Neural progenitor cell (in vitro differentiated cells): ENCODE results near the gene PROCR. TPM values are rescaled to one million over a fixed set of nuclear protein-coding genes. Genes with fewer than 3 reads are reported as not detected.
"Not testable (repeated sequence)": the region's sequence is repeated elsewhere in the genome, so short reads cannot be mapped to it uniquely, and the experiment has no call there.

Experiments
- DNase-seq: peaks from one replicate; pipeline ENCODE4 v3.0.0-alpha.2; 2016; ENCODE audit warnings: low spot score
- H2AFZ ChIP-seq: fragments of 200-600 bp; sonication (generic); replicated peaks from 2 replicates; pipeline ENCODE4 v1.6.1; 2016; ENCODE audit warnings: antibody characterized with exemption
- H3F3A ChIP-seq: fragments of 200-600 bp; sonication (generic); 2 replicates; pipeline ENCODE4 v1.6.1; 2016; ENCODE audit warnings: antibody characterized with exemption, low read depth
- H3K27ac ChIP-seq: fragments of 200-600 bp; sonication (generic); 2 replicates; pipeline ENCODE4 v1.5.1; 2016; ENCODE audit warnings: mild to moderate bottlenecking
- H3K27me3 ChIP-seq: fragments of 200-600 bp; sonication (generic); 2 replicates; pipeline ENCODE4 v1.6.1; 2016; ENCODE audit warnings: mild to moderate bottlenecking, moderate library complexity
- H3K36me3 ChIP-seq: fragments of 200-600 bp; sonication (generic); 2 replicates; pipeline ENCODE4 v1.5.1; 2016
- H3K4me1 ChIP-seq: fragments of 200-600 bp; sonication (generic); 2 replicates; pipeline ENCODE4 v1.6.1; 2016; ENCODE audit warnings: mixed run types
- H3K4me2 ChIP-seq: fragments of 200-600 bp; sonication (generic); 2 replicates; pipeline ENCODE4 v1.6.1; 2016
- H3K4me3 ChIP-seq: fragments of 200-600 bp; sonication (generic); 2 replicates; pipeline ENCODE4 v1.5.1; 2016
- H3K79me2 ChIP-seq: fragments of 200-600 bp; sonication (generic); 2 replicates; pipeline ENCODE4 v1.6.1; 2016; ENCODE audit warnings: low read depth
- H3K9ac ChIP-seq: fragments of 200-600 bp; sonication (generic); 2 replicates; pipeline ENCODE4 v1.6.1; 2016
- H3K9me3 ChIP-seq: fragments of 200-600 bp; sonication (generic); 2 replicates; pipeline ENCODE4 v1.5.1; 2016; ENCODE audit warnings: low read depth
- H4K20me1 ChIP-seq: fragments of 200-600 bp; sonication (generic); 2 replicates; pipeline ENCODE4 v1.6.1; 2016; ENCODE audit warnings: low read depth
- H3K27ac Mint-ChIP-seq: 3 replicates; pipeline ENCODE4 v1.8.0; 2021; ENCODE audit warnings: mixed read lengths
- H3K27me3 Mint-ChIP-seq: 2 replicates; pipeline ENCODE4 v1.8.0; 2022; ENCODE audit warnings: low read depth, mild to moderate bottlenecking, inconsistent platforms, moderate library complexity, mixed read lengths; ENCODE audit not compliant: insufficient read depth
- H3K36me3 Mint-ChIP-seq: 3 replicates; pipeline ENCODE4 v1.8.0; 2021; ENCODE audit warnings: mixed read lengths
- H3K4me1 Mint-ChIP-seq: 3 replicates; pipeline ENCODE4 v1.8.0; 2021; ENCODE audit warnings: mixed read lengths
- H3K4me3 Mint-ChIP-seq: 3 replicates; pipeline ENCODE4 v1.8.0; 2021; ENCODE audit warnings: mild to moderate bottlenecking, moderate library complexity, mixed read lengths
- H3K9me3 Mint-ChIP-seq: 3 replicates; pipeline ENCODE4 v1.8.0; 2020; ENCODE audit warnings: mixed read lengths
- EZH2 ChIP-seq: fragments of 200-600 bp; sonication (generic); IDR thresholded peaks from 2 replicates; pipeline ENCODE4 v1.6.1; 2017; ENCODE audit warnings: antibody characterized with exemption, mild to moderate bottlenecking, moderate library complexity
- EZH2phosphoT487 ChIP-seq: fragments of 200-600 bp; sonication (generic); IDR thresholded peaks from 2 replicates; pipeline ENCODE4 v1.6.1; 2017; ENCODE audit warnings: antibody characterized with exemption
- total RNA-seq: library from RNA; depleted of rRNA; stranded (reverse); fragments of >200 nt; gene quantifications from 2 replicates; pipeline ENCODE4 v1.2.3, GENCODE V29; 2015; ENCODE audit warnings: low replicate concordance
- TF ChIP-seq, protein P1 (sequence below): fragments of 200-600 bp; sonication (generic); IDR thresholded peaks from 2 replicates; pipeline ENCODE4 v1.5.1; 2017; ENCODE audit warnings: antibody characterized with exemption, mild to moderate bottlenecking

Gene PROCR
- total RNA-seq, 1 donor from 2014 or later, result 3.1 TPM

DNA sequence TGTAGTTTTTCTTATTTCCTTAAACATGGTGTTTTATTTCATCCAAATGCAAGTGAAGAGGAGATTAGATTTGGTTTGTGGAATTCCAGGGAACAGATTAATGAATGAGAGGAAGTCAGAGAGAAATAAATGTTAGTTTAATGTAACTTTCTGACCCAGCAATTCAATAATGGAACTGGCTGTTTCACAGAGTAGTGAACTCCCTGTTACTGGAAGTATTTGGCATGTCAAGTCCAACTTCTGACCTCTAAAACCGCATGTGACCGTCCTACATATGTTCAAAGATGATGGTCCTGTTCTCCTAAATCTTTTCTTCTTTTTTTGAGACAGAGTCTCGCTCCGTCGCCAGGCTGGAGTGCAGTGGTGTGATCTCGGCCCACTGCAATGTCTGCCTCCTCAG lies 18.7 kb downstream of the PROCR start:
- H3K79me2 ChIP-seq, result no peaks in the 10 kb centered on the region
- H3K27me3 Mint-ChIP-seq, result peaks cover 2% of the 10 kb centered on the region
- H3K4me1 Mint-ChIP-seq, result peaks cover 6% of the 10 kb centered on the region
- no peak overlapping the region for H3K27ac ChIP-seq
- no peaks in the 10 kb centered on the region for H4K20me1 ChIP-seq
- no peaks in the 10 kb centered on the region for H3K36me3 ChIP-seq
- no peaks in the 10 kb centered on the region for H3K9me3 ChIP-seq
- H3K4me3 ChIP-seq, result no peak overlapping the region
- H3K4me1 ChIP-seq, result peaks cover 4% of the 10 kb centered on the region
- TF ChIP-seq, protein P1, sequence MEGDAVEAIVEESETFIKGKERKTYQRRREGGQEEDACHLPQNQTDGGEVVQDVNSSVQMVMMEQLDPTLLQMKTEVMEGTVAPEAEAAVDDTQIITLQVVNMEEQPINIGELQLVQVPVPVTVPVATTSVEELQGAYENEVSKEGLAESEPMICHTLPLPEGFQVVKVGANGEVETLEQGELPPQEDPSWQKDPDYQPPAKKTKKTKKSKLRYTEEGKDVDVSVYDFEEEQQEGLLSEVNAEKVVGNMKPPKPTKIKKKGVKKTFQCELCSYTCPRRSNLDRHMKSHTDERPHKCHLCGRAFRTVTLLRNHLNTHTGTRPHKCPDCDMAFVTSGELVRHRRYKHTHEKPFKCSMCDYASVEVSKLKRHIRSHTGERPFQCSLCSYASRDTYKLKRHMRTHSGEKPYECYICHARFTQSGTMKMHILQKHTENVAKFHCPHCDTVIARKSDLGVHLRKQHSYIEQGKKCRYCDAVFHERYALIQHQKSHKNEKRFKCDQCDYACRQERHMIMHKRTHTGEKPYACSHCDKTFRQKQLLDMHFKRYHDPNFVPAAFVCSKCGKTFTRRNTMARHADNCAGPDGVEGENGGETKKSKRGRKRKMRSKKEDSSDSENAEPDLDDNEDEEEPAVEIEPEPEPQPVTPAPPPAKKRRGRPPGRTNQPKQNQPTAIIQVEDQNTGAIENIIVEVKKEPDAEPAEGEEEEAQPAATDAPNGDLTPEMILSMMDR, result no peak
- TF ChIP-seq EZH2, result no peak
- TF ChIP-seq EZH2phosphoT487, result no peak
- no peak overlapping the region for H3K4me3 Mint-ChIP-seq
- H3K9ac ChIP-seq, result no peak overlapping the region
- H3K27ac Mint-ChIP-seq, result no peak overlapping the region
- peaks cover 6% of the 10 kb centered on the region for H3K9me3 Mint-ChIP-seq
- H3K4me2 ChIP-seq, result no peak overlapping the region
- H3F3A ChIP-seq, result peaks cover 3% of the 10 kb centered on the region
- H3K36me3 Mint-ChIP-seq, result no peaks in the 10 kb centered on the region
- DNase-seq, result no peak
- no peaks in the 10 kb centered on the region for H3K27me3 ChIP-seq
- H2AFZ ChIP-seq, result no peak overlapping the region

DNA sequence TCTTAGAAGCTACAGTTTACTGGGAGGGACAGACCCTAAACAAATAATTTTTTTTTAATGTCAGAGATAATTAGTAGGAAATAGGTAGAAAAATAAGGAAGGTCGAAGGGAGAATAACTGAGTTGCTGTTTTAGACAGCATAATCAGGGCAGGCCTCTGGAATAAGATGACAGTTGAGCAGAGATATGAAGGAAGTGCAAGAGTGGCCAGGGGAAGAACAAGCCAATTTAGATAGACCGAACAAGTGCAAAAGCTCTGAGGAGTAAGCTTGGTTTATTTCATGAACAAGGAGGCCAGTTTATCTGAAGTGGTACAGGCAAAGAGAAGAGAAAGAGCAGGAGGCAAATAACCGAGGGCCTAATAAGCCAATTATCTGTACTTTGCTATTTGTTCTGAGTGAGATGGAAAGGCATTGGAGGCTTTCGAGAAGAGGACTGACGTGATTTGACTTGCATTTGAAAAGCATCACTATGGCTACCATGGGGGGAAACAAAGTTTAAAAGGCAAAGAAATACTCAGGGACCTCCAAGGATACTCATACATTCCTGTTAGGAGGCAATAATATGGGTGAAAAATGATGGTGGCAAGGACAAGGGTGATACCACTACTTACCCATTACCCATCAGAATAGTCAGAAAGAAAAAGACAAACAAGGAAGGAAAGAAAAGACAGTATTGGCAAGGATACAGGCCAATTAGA lies 19.7 kb downstream of the PROCR start:
- Histone ChIP-seq H3K4me1 (peaks cover 4% of the 10 kb centered on the region), H3K27me3 (no peaks in the 10 kb centered on the region), H3K4me3 (no peak overlapping the region), H3F3A (peaks cover 3% of the 10 kb centered on the region), H3K36me3 (no peaks in the 10 kb centered on the region), H3K79me2 (no peaks in the 10 kb centered on the region), H3K9me3 (peaks cover 7% of the 10 kb centered on the region), H3K9ac (no peak overlapping the region), H4K20me1 (no peaks in the 10 kb centered on the region), H3K27ac (no peak overlapping the region), H3K4me2 (no peak overlapping the region), H2AFZ (no peak overlapping the region)
- Mint-ChIP-seq H3K27me3 (peaks cover 2% of the 10 kb centered on the region), H3K4me1 (peaks cover 6% of the 10 kb centered on the region), H3K4me3 (no peak overlapping the region), H3K9me3 (peaks cover 11% of the 10 kb centered on the region), H3K36me3 (no peaks in the 10 kb centered on the region), H3K27ac (no peak overlapping the region)
- TF ChIP-seq EZH2 (no peak), EZH2phosphoT487 (no peak)
- TF ChIP-seq, protein P1, result no peak
- DNase-seq, result no peak

DNA sequence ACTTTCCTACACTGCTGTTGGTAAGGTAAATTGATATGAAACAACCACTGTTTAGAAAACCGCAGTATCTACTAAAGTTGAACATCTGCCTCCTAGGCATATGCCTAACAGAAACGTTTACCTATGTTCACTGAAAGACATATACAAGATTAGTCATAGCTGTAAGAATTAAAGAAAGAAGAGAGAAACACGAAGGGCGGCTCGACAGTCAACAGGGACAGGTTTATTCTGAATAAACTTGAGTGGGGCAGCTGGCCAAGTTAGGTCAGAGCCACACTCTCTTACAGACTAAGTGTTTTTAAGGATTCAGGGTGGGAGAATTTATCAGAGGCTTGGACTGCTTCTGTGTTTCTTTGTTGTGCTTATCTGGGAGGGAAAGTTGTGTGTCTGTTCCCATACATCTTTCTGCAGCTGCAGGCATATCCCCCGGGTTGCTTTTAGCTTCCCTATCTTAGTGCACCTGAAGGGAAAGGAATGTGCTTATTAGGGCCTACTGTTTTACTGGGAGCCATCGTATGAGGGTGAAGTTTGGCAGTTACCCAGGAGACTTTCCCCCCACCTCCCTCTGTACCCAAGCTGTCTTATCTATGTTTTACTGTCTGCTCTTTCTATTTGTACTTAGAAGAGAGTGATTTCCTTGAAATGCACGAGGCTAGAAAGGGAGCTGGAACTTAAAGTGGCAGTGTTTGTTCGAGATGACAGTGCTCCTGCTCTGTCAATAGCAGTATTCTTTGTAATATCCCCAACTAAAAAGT lies 20.4 kb downstream of the PROCR start:
- Histone ChIP-seq H3K27me3 (no peaks in the 10 kb centered on the region), H3K27ac (no peak overlapping the region), H3K79me2 (no peaks in the 10 kb centered on the region), H2AFZ (no peak overlapping the region), H3K4me2 (no peak overlapping the region), H3K4me1 (peaks cover 4% of the 10 kb centered on the region), H3K4me3 (no peak overlapping the region), H4K20me1 (no peaks in the 10 kb centered on the region), H3K9me3 (peaks cover 9% of the 10 kb centered on the region), H3K9ac (no peak overlapping the region), H3F3A (peaks cover 3% of the 10 kb centered on the region), H3K36me3 (no peaks in the 10 kb centered on the region)
- Mint-ChIP-seq H3K36me3 (no peaks in the 10 kb centered on the region), H3K27me3 (peaks cover 4% of the 10 kb centered on the region), H3K9me3 (peaks cover 19% of the 10 kb centered on the region), H3K4me3 (no peak overlapping the region), H3K4me1 (peaks cover 6% of the 10 kb centered on the region), H3K27ac (no peak overlapping the region)
- no peak for DNase-seq
- TF ChIP-seq, protein P1, result no peak
- TF ChIP-seq EZH2phosphoT487, result no peak
- no peak for TF ChIP-seq EZH2

GRCh38 chr20:35193031-35193791 lies 21.3 kb downstream of the PROCR start:
- not testable (repeated sequence) for H3K27me3 ChIP-seq, H3K79me2 ChIP-seq, H4K20me1 ChIP-seq, H3K4me3 Mint-ChIP-seq, H3K4me3 ChIP-seq, H3K9ac ChIP-seq, H3K4me2 ChIP-seq, H3K36me3 Mint-ChIP-seq, H2AFZ ChIP-seq, H3K27ac Mint-ChIP-seq, DNase-seq, H3K4me1 Mint-ChIP-seq, H3K27me3 Mint-ChIP-seq, H3K36me3 ChIP-seq, H3K9me3 ChIP-seq, H3K27ac ChIP-seq, H3F3A ChIP-seq, H3K4me1 ChIP-seq
- H3K9me3 Mint-ChIP-seq, result peaks cover 24% of the 10 kb centered on the region
